ENCODE results near the gene EIF3I.

GRCh38 chr1:32255072-32256071 lies 33.2 kb downstream of the EIF3I start:
- TF ChIP-seq TAF1 (IDR thresholded peaks at IDR 0.05; ENCODE audit: borderline replicate concordance, insufficient read depth, low read length) (no peak), POLR2AphosphoS5 (IDR thresholded peaks at IDR 0.05; ENCODE audit: low read depth, low read length) (no peak), SIN3A (IDR thresholded peaks at IDR 0.05; ENCODE audit: borderline replicate concordance, insufficient read depth, low read length) (no peak), REST (IDR thresholded peaks at IDR 0.05; ENCODE audit: insufficient read depth in 1 of 2, low read depth in 2 of 2, low read length in 2 of 2) (no peak), FOXP2 (optimal IDR thresholded peaks at IDR 0.05; ENCODE audit: borderline replicate concordance, extremely low read depth, extremely low read length, insufficient read depth) (no peak)

Data from PFSK-1 (cell line).